HEK293T (cell line): ENCODE measurements around the gene GEMIN8.

Experiments used
- CTCF ChIA-PET: fragments of 350-600 bp; formaldehyde crosslinking; extraction: SDS; loops from one replicate; lab custom pipeline; 2021; ENCODE audit warnings: antibody characterized with exemption, inconsistent platforms; lab: Yijun Ruan, JAX
- POLR2A ChIA-PET: fragments of 350-600 bp; formaldehyde crosslinking; extraction: SDS; loops from one replicate; lab custom pipeline; 2020; ENCODE audit warnings: antibody characterized with exemption, inconsistent platforms; lab: Yijun Ruan, JAX
- DNase-seq: peaks from one replicate; pipeline ENCODE4 v3.0.0; 2012; ENCODE audit warnings: mixed read lengths; ENCODE audit errors: extremely low spot score
- ARNT ChIP-seq: fragments of 450-650 bp; IDR thresholded peaks from 2 replicates; pipeline ENCODE4 v1.6.1; 2017; ENCODE audit warnings: mild to moderate bottlenecking
- BHLHE40 ChIP-seq: fragments of 450-650 bp; IDR thresholded peaks from 2 replicates; pipeline ENCODE4 v1.6.1; 2016; ENCODE audit warnings: mild to moderate bottlenecking, moderate library complexity, borderline replicate concordance
- CTBP1 ChIP-seq: fragments of 450-650 bp; IDR thresholded peaks from 2 replicates; pipeline ENCODE4 v1.6.1; 2016; ENCODE audit warnings: borderline replicate concordance
- ELF4 ChIP-seq: fragments of 450-650 bp; IDR thresholded peaks from 2 replicates; pipeline ENCODE4 v1.6.1; 2017; ENCODE audit warnings: antibody characterized with exemption
- FOXA1 ChIP-seq: fragments of 450-650 bp; IDR thresholded peaks from 2 replicates; pipeline ENCODE4 v1.6.1; 2016; ENCODE audit warnings: mild to moderate bottlenecking
- FOXK2 ChIP-seq: fragments of 450-650 bp; IDR thresholded peaks from 2 replicates; pipeline ENCODE4 v1.6.1; 2016; ENCODE audit warnings: mild to moderate bottlenecking
- FOXM1 ChIP-seq: fragments of 450-650 bp; IDR thresholded peaks from 2 replicates; pipeline ENCODE4 v1.6.1; 2017; ENCODE audit warnings: mild to moderate bottlenecking, borderline replicate concordance
- HDGF ChIP-seq: fragments of 450-650 bp; IDR thresholded peaks from 2 replicates; pipeline ENCODE4 v1.6.1; 2017; ENCODE audit warnings: antibody characterized with exemption, borderline replicate concordance
- L3MBTL2 ChIP-seq: fragments of 450-650 bp; conservative IDR thresholded peaks from 2 replicates; pipeline ENCODE4 v1.6.1; 2016; ENCODE audit warnings: mild to moderate bottlenecking
- LEF1 ChIP-seq: fragments of 450-650 bp; IDR thresholded peaks from 2 replicates; pipeline ENCODE4 v1.6.1; 2017; ENCODE audit warnings: mild to moderate bottlenecking, borderline replicate concordance
- NFRKB ChIP-seq: fragments of 450-650 bp; IDR thresholded peaks from 2 replicates; pipeline ENCODE4 v1.6.1; 2016; ENCODE audit warnings: mild to moderate bottlenecking, moderate library complexity
- PKNOX1 ChIP-seq: fragments of 450-650 bp; IDR thresholded peaks from 2 replicates; pipeline ENCODE4 v1.6.1; 2016
- SP1 ChIP-seq: fragments of 450-650 bp; IDR thresholded peaks from 2 replicates; pipeline ENCODE4 v1.6.1; 2017
- SUZ12 ChIP-seq: fragments of 450-650 bp; IDR thresholded peaks from 2 replicates; pipeline ENCODE4 v1.6.1; 2016; ENCODE audit warnings: mild to moderate bottlenecking
- TARDBP ChIP-seq: fragments of 450-650 bp; IDR thresholded peaks from 2 replicates; pipeline ENCODE4 v1.6.1; 2016
- ZNF384 ChIP-seq: fragments of 450-650 bp; IDR thresholded peaks from 2 replicates; pipeline ENCODE4 v1.6.1; 2016

GEMIN8 gene

GRCh38 chrX:14039344-14039743 lies 9.7 kb upstream of the GEMIN8 start:
- DNase-seq: peak; percentile 43
- TF ChIP-seq ARNT (no peak), PKNOX1 (peak; percentile 98), SUZ12 (no peak), HDGF (no peak), LEF1 (0 out of 2 replicates have a peak, but pooled peaks have one; percentile 45)
- CTCF ChIA-PET: no interaction called here
- POLR2A ChIA-PET: no interaction called here

- ChIA-PET CTCF (no interaction called here), POLR2A (no interaction called here)
These were observed 8.8 kb upstream of the GEMIN8 start for GRCh38 chrX:14038375-14039085.

GRCh38 chrX:14032406-14032805 lies 2.7 kb upstream of the GEMIN8 start:
- peak; percentile 34 for DNase-seq
- ChIA-PET CTCF (interaction anchor here (0.6 to 1.5 kb wide), 6 partner anchors 252 to 526 kb away, joined by 3 to 8 read pairs (median 4); no protein-coding TSS in a partner anchor), POLR2A (no interaction called here)
- no peak for TF ChIP-seq SUZ12
- TF ChIP-seq ZNF384: no peak
- no peak for TF ChIP-seq BHLHE40
- TF ChIP-seq ARNT: no peak
- no peak for TF ChIP-seq PKNOX1
- TF ChIP-seq NFRKB: no peak
- TF ChIP-seq ELF4: no peak
- no peak for TF ChIP-seq FOXK2

More at GRCh38 chrX:14038375-14039085, 8.8 kb upstream of the GEMIN8 start:
- DNase-seq: no peak
- TF ChIP-seq CTBP1 (no peak), ARNT (no peak), FOXA1 (no peak), LEF1 (no peak), PKNOX1 (no peak), BHLHE40 (no peak), ELF4 (no peak), NFRKB (no peak), SUZ12 (no peak), SP1 (no peak), FOXK2 (no peak), FOXM1 (no peak), L3MBTL2 (no peak), TARDBP (no peak), ZNF384 (no peak), HDGF (no peak)

DNA sequence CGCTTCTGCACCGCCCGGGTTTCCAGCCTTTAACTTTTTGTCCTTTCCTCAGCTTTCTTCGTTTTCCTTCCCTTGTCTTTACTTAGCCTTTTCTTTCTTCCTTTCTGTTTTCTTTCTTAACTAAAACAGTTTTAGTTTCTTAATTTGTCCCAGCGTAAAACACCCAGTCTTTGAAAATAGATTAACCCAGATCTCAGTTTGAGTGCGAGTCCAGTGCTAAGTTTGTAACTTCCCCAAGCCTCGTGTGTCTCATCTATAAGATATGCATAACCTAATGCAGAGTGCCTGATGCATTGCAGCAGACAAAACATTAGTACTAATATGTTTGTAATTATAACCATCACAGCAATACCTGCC lies 460 bp upstream of the GEMIN8 start:
- CTCF ChIA-PET: interaction anchor here (0.6 to 0.9 kb wide), 2 partner anchors 261 to 523 kb away, joined by 3 to 4 read pairs; no protein-coding TSS in a partner anchor
- DNase-seq: no peak
- POLR2A ChIA-PET: interaction anchor here (0.6 to 1.9 kb wide), 9 partner anchors 63 to 523 kb away, joined by 3 to 11 read pairs (median 3); partner anchors contain the start of genes OFD1 and TRAPPC2
- TF ChIP-seq ZNF384: no peak
- TF ChIP-seq PKNOX1: no peak
- TF ChIP-seq ELF4: no peak
- TF ChIP-seq ARNT: no peak
- TF ChIP-seq FOXK2: no peak
- TF ChIP-seq FOXA1: no peak
- TF ChIP-seq HDGF: no peak
- TF ChIP-seq SUZ12: no peak
- no peak for TF ChIP-seq TARDBP
- no peak for TF ChIP-seq BHLHE40
- no peak for TF ChIP-seq SP1
- TF ChIP-seq LEF1: no peak
- no peak for TF ChIP-seq CTBP1
- no peak for TF ChIP-seq FOXM1
- TF ChIP-seq NFRKB: no peak

GRCh38 chrX:14029039-14029424 lies 660 bp downstream of the GEMIN8 start:
- ChIA-PET POLR2A (interaction anchor here (0.7 to 1.9 kb wide), 6 partner anchors 9 to 376 kb away, joined by 3 to 11 read pairs (median 8); partner anchors contain the start of genes OFD1, TCEANC and TRAPPC2), CTCF (interaction anchor here (1.6 kb wide), 1 partner anchor 522 kb away, joined by 5 read pairs; no protein-coding TSS in a partner anchor)
- TF ChIP-seq TARDBP: no peak
- no peak for DNase-seq

DNA sequence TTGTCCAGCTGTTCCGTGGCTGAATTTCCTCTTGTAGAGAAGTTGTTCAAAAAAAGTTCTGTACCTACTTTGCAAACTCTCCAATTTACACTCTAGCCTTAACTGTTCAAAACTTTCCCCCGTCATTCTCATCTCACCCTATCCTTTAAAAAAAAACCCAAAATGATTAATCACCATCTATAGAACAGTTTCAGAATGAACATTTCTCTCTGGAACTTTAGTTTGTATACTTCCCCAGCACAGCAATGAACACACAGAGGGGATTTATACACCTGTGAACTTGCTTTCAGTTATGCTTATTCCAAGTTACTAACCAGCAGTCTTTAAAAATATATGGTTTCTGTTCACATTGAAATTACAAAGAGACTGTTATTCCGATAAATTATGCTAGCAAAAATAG lies 1.2 kb downstream of the GEMIN8 start:
- ChIA-PET POLR2A (interaction anchor here (1.1 to 1.9 kb wide), 4 partner anchors 8 to 306 kb away, joined by 3 to 11 read pairs (median 8); partner anchors contain the start of genes OFD1 and TRAPPC2), CTCF (interaction anchor here (1.6 kb wide), 1 partner anchor 522 kb away, joined by 5 read pairs; no protein-coding TSS in a partner anchor)
- DNase-seq: no peak
- no peak for TF ChIP-seq TARDBP
- TF ChIP-seq PKNOX1: no peak
- TF ChIP-seq ZNF384: no peak
- TF ChIP-seq BHLHE40: no peak
- no peak for TF ChIP-seq LEF1
- no peak for TF ChIP-seq ARNT
- TF ChIP-seq FOXM1: no peak
- TF ChIP-seq NFRKB: no peak
- no peak for TF ChIP-seq CTBP1
- no peak for TF ChIP-seq ELF4
- no peak for TF ChIP-seq L3MBTL2
- no peak for TF ChIP-seq HDGF
